HEK293 (cell line): ENCODE measurements around the gene FBXW11.

Source experiments
- YY1 ChIP-seq: fragments of 450-650 bp; formaldehyde crosslinking; IDR thresholded peaks from 2 replicates; pipeline ENCODE4 v1.5.1; 2018; ENCODE audit warnings: missing biosample characterization, missing genetic modification characterization
- ZBTB21 ChIP-seq: fragments of 450-650 bp; formaldehyde crosslinking; IDR thresholded peaks from 2 replicates; pipeline ENCODE4 v1.5.1; 2017; ENCODE audit warnings: missing biosample characterization, missing genetic modification characterization
- ZNF23 ChIP-seq: fragments of 450-650 bp; formaldehyde crosslinking; IDR thresholded peaks from 2 replicates; pipeline ENCODE4 v1.5.1; 2016; ENCODE audit warnings: missing biosample characterization, missing genetic modification characterization, borderline replicate concordance
- TF ChIP-seq, protein P1 (sequence below): fragments of 450-650 bp; formaldehyde crosslinking; IDR thresholded peaks from 2 replicates; pipeline ENCODE4 v1.5.1; 2016; ENCODE audit warnings: missing biosample characterization, missing genetic modification characterization
- TF ChIP-seq, protein P2 (sequence below): fragments of 450-650 bp; formaldehyde crosslinking; IDR thresholded peaks from 2 replicates; pipeline ENCODE4 v1.5.1; 2016; ENCODE audit warnings: missing biosample characterization, missing genetic modification characterization
- TF ChIP-seq, protein P3 (sequence below): fragments of 450-650 bp; formaldehyde crosslinking; IDR thresholded peaks from 2 replicates; pipeline ENCODE4 v1.5.1; 2016; ENCODE audit warnings: missing biosample characterization, missing genetic modification characterization
- TF ChIP-seq, protein P4 (sequence below): fragments of 450-650 bp; formaldehyde crosslinking; IDR thresholded peaks from 2 replicates; pipeline ENCODE4 v1.5.1; 2016; ENCODE audit warnings: missing biosample characterization, missing genetic modification characterization, low read depth
- TF ChIP-seq, protein P5 (sequence below): fragments of 450-650 bp; formaldehyde crosslinking; IDR thresholded peaks from 2 replicates; pipeline ENCODE4 v1.5.1; 2016; ENCODE audit warnings: missing biosample characterization, missing genetic modification characterization

DNA sequence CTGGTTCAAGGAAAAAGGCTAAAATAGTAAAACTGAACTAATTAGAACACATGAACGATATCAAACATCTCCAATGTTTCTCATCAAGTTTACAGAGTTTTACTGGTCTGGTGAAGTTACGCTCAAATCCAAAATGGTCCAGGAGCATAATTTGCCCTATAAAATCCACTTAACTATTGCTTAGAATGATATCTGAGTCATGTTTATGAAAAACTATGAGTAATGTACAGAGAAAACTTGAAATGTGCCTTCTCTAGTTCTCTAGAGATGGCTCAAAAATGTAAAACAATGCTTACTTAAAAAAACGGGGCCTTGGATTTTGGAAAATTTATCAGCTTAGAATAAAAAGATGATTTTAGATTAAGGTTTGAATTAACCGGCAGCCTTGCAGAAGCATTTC lies 108.1 kb downstream of the FBXW11 start:
- TF ChIP-seq, protein P1, sequence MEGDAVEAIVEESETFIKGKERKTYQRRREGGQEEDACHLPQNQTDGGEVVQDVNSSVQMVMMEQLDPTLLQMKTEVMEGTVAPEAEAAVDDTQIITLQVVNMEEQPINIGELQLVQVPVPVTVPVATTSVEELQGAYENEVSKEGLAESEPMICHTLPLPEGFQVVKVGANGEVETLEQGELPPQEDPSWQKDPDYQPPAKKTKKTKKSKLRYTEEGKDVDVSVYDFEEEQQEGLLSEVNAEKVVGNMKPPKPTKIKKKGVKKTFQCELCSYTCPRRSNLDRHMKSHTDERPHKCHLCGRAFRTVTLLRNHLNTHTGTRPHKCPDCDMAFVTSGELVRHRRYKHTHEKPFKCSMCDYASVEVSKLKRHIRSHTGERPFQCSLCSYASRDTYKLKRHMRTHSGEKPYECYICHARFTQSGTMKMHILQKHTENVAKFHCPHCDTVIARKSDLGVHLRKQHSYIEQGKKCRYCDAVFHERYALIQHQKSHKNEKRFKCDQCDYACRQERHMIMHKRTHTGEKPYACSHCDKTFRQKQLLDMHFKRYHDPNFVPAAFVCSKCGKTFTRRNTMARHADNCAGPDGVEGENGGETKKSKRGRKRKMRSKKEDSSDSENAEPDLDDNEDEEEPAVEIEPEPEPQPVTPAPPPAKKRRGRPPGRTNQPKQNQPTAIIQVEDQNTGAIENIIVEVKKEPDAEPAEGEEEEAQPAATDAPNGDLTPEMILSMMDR (tag by site-specific recombination) = no peak
- TF ChIP-seq ZBTB21 (tag by site-specific recombination) (no peak), ZNF23 (tag by site-specific recombination) (no peak), YY1 (tag by site-specific recombination) (no peak)
- TF ChIP-seq, protein P2, sequence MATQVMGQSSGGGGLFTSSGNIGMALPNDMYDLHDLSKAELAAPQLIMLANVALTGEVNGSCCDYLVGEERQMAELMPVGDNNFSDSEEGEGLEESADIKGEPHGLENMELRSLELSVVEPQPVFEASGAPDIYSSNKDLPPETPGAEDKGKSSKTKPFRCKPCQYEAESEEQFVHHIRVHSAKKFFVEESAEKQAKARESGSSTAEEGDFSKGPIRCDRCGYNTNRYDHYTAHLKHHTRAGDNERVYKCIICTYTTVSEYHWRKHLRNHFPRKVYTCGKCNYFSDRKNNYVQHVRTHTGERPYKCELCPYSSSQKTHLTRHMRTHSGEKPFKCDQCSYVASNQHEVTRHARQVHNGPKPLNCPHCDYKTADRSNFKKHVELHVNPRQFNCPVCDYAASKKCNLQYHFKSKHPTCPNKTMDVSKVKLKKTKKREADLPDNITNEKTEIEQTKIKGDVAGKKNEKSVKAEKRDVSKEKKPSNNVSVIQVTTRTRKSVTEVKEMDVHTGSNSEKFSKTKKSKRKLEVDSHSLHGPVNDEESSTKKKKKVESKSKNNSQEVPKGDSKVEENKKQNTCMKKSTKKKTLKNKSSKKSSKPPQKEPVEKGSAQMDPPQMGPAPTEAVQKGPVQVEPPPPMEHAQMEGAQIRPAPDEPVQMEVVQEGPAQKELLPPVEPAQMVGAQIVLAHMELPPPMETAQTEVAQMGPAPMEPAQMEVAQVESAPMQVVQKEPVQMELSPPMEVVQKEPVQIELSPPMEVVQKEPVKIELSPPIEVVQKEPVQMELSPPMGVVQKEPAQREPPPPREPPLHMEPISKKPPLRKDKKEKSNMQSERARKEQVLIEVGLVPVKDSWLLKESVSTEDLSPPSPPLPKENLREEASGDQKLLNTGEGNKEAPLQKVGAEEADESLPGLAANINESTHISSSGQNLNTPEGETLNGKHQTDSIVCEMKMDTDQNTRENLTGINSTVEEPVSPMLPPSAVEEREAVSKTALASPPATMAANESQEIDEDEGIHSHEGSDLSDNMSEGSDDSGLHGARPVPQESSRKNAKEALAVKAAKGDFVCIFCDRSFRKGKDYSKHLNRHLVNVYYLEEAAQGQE (tag by site-specific recombination) = no peak
- TF ChIP-seq, protein P3, sequence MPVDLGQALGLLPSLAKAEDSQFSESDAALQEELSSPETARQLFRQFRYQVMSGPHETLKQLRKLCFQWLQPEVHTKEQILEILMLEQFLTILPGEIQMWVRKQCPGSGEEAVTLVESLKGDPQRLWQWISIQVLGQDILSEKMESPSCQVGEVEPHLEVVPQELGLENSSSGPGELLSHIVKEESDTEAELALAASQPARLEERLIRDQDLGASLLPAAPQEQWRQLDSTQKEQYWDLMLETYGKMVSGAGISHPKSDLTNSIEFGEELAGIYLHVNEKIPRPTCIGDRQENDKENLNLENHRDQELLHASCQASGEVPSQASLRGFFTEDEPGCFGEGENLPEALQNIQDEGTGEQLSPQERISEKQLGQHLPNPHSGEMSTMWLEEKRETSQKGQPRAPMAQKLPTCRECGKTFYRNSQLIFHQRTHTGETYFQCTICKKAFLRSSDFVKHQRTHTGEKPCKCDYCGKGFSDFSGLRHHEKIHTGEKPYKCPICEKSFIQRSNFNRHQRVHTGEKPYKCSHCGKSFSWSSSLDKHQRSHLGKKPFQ (tag by site-specific recombination) = no peak
- TF ChIP-seq, protein P4, sequence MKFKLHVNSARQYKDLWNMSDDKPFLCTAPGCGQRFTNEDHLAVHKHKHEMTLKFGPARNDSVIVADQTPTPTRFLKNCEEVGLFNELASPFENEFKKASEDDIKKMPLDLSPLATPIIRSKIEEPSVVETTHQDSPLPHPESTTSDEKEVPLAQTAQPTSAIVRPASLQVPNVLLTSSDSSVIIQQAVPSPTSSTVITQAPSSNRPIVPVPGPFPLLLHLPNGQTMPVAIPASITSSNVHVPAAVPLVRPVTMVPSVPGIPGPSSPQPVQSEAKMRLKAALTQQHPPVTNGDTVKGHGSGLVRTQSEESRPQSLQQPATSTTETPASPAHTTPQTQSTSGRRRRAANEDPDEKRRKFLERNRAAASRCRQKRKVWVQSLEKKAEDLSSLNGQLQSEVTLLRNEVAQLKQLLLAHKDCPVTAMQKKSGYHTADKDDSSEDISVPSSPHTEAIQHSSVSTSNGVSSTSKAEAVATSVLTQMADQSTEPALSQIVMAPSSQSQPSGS = no peak
- TF ChIP-seq, protein P5, sequence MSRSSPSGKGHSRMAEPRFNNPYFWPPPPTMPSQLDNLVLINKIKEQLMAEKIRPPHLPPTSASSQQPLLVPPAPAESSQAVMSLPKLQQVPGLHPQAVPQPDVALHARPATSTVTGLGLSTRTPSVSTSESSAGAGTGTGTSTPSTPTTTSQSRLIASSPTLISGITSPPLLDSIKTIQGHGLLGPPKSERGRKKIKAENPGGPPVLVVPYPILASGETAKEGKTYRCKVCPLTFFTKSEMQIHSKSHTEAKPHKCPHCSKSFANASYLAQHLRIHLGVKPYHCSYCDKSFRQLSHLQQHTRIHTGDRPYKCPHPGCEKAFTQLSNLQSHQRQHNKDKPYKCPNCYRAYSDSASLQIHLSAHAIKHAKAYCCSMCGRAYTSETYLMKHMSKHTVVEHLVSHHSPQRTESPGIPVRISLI (tag by site-specific recombination) = no peak
